Keratinocyte (primary cell): Measurements from ENCODE around the gene CAP2. TPM values are rescaled to one million over a fixed set of nuclear protein-coding genes. Genes with fewer than 3 reads are reported as not detected.

Experiments used
- DNase-seq: peaks from one replicate; pipeline ENCODE4 v3.0.0-alpha.2; 2011; ENCODE audit warnings: low read depth, missing footprints, low spot score
- FAIRE-seq: peaks from 2 replicates; lab custom pipeline; 2011; peaks lifted over from hg19 to GRCh38; lab: Jason Lieb, UNC
- H2AFZ ChIP-seq: 2 replicates; pipeline ENCODE4 v1.6.0; 2012; ENCODE audit warnings: low read length, control low read depth, inconsistent platforms; ENCODE audit not compliant: control insufficient read depth
- H3K27ac ChIP-seq: 2 replicates; pipeline ENCODE4 v1.5.1; 2011; ENCODE audit warnings: low read length; ENCODE audit not compliant: control insufficient read depth, insufficient read depth
- H3K27me3 ChIP-seq: 3 replicates; pipeline ENCODE4 v1.6.0; 2011; ENCODE audit warnings: low read length; ENCODE audit not compliant: control insufficient read depth, insufficient read depth; ENCODE audit errors: extremely low read depth
- H3K36me3 ChIP-seq, 2 experiments: 2 replicates in 1 of 2; 3 replicates in 1 of 2; pipeline ENCODE4 v1.5.1; 2011; ENCODE audit warnings: low read length in 2 of 2, mild to moderate bottlenecking in 1 of 2; ENCODE audit not compliant: control insufficient read depth in 2 of 2, insufficient read depth in 2 of 2; ENCODE audit errors: extremely low read depth in 1 of 2
- H3K4me1 ChIP-seq: 3 replicates; pipeline ENCODE4 v1.5.1; 2011; ENCODE audit warnings: low read length; ENCODE audit not compliant: control insufficient read depth, insufficient read depth; ENCODE audit errors: extremely low read depth
- H3K4me2 ChIP-seq: 3 replicates; pipeline ENCODE4 v1.6.0; 2011; ENCODE audit warnings: low read depth, low read length; ENCODE audit not compliant: control insufficient read depth, insufficient read depth; ENCODE audit errors: extremely low read depth
- H3K4me3 ChIP-seq, 3 experiments: fragments of 200-600 bp in 1 of 3; sonication (generic) in 1 of 3; 2 replicates in 2 of 3; 3 replicates in 1 of 3; pipeline ENCODE4 v1.5.1; 2011 to 2016; ENCODE audit warnings: low read length in 3 of 3, mild to moderate bottlenecking in 3 of 3, control low read depth in 2 of 3, inconsistent platforms in 1 of 3, low read depth in 1 of 3, mixed read lengths in 1 of 3, mixed run types in 1 of 3, moderate library complexity in 1 of 3; ENCODE audit not compliant: control insufficient read depth in 2 of 3, insufficient read depth in 2 of 3; ENCODE audit errors: extremely low read depth in 1 of 3
- H3K79me2 ChIP-seq: 2 replicates; pipeline ENCODE4 v1.6.0; 2012; ENCODE audit warnings: low read length; ENCODE audit not compliant: control insufficient read depth, insufficient read depth
- H3K9ac ChIP-seq: 3 replicates; pipeline ENCODE4 v1.6.0; 2011; ENCODE audit warnings: low read length; ENCODE audit not compliant: control insufficient read depth, insufficient read depth; ENCODE audit errors: extremely low read depth
- H3K9me1 ChIP-seq: 3 replicates; pipeline ENCODE4 v1.6.0; 2011; ENCODE audit warnings: low read length; ENCODE audit not compliant: control insufficient read depth, insufficient read depth; ENCODE audit errors: extremely low read depth
- H3K9me3 ChIP-seq: 2 replicates; pipeline ENCODE4 v1.5.1; 2012; ENCODE audit warnings: low read depth, low read length; ENCODE audit not compliant: control insufficient read depth
- H4K20me1 ChIP-seq: 3 replicates; pipeline ENCODE4 v1.6.0; 2011; ENCODE audit warnings: low read length; ENCODE audit not compliant: control insufficient read depth, insufficient read depth; ENCODE audit errors: extremely low read depth
- CTCF ChIP-seq, 3 experiments: IDR thresholded peaks in 1 of 3; conservative IDR thresholded peaks in 1 of 3; optimal IDR thresholded peaks in 1 of 3; 2 replicates in 2 of 3; 3 replicates in 1 of 3; pipeline versions ENCODE3 to v1.5.1; 2011; ENCODE audit warnings: low read length in 3 of 3, mild to moderate bottlenecking in 3 of 3, moderate library complexity in 2 of 3, control low read depth in 1 of 3, inconsistent platforms in 1 of 3; ENCODE audit not compliant: insufficient read depth in 2 of 3; ENCODE audit errors: extremely low read depth in 1 of 3
- EZH2 ChIP-seq: IDR thresholded peaks from one replicate; pipeline ENCODE4 v1.6.1; 2012; ENCODE audit warnings: inconsistent platforms, mild to moderate bottlenecking, low read length, moderate library complexity
- dilution Hi-C: fragments of 300-500 bp; cut with MboI; formaldehyde crosslinking; loops from one replicate; pipeline ENCODE4 v1.7.0; 2020; ENCODE audit warnings: low sequenced_read_pairs; ENCODE audit not compliant: extremely low pct_ligation_motif_present
- polyA plus RNA-seq, 5 experiments: library from polyadenylated mRNA; depleted of rRNA in 3 of 5; stranded (reverse) in 3 of 5; stranded (forward) in 1 of 5; unstranded in 1 of 5; fragments of >200 nt; gene quantifications; 1 replicate in 1 of 5; 2 replicates in 3 of 5; 3 replicates in 1 of 5; pipeline versions ENCODE4 v1.2.1 to v1.2.3, GENCODE V29; 2011 to 2012; ENCODE audit warnings: missing spikeins in 2 of 5, low read depth in 1 of 5, low replicate concordance in 1 of 5

The CAP2 gene
- polyA plus RNA-seq, 1 donor (not counting 4 experiments of a cell fraction or from before 2014, with no cell fraction given) = 12.1 TPM

GRCh38 chr6:17419189-17419575, 25.8 kb downstream of the CAP2 start:
- Histone ChIP-seq H3K9ac (no peak overlapping the region), H3K4me2 (no peak overlapping the region), H2AFZ (no peak overlapping the region), H3K27me3 (no peaks in the 10 kb centered on the region), H4K20me1 (no peaks in the 10 kb centered on the region), H3K79me2 (peaks cover 18% of the 10 kb centered on the region), H3K9me1 (no peaks in the 10 kb centered on the region), H3K9me3 (no peaks in the 10 kb centered on the region), H3K36me3 (peaks cover 0 to 3% of the 10 kb centered on the region in 2 experiments), H3K27ac (no peak overlapping the region), H3K4me1 (peaks cover 16% of the 10 kb centered on the region), H3K4me3 (no peak overlapping the region)
- no peak for DNase-seq
- no peak for FAIRE-seq
- TF ChIP-seq EZH2 (no peak), CTCF (optimal IDR thresholded peaks at IDR 0.05 in 1 of 3, IDR thresholded peaks at IDR 0.05 in 1 of 3, conservative IDR thresholded peaks at IDR 0.05 in 1 of 3; ENCODE audit: extremely low read depth in 1 of 3, insufficient read depth in 2 of 3, low read length in 3 of 3) (no peak)
- dilution Hi-C loops = no loop called here

DNA sequence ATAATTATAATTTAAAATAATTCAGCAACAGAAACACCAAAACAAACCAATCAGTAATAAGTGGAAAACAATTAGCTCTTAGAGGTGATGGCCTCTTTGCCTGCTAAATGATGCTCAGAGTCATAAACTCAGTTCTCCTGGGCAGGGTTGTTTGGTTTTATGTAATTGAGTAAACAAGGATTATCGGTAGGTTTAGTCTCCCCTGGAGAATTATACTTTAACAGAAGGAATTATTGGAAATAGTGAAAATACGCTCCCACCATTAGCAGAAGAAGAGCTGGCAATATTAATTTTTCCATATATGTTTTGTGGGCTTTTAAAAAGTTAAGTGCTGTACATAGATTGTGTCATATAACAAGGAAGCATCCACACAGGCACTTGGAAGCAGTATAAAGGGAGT, 27.0 kb downstream of the CAP2 start:
- no peaks in the 10 kb centered on the region for H3K9me1 ChIP-seq
- no peak overlapping the region for H3K27ac ChIP-seq
- dilution Hi-C loops = no loop called here
- H3K36me3 ChIP-seq = peaks cover 0 to 3% of the 10 kb centered on the region in 2 experiments
- no peak overlapping the region for H3K4me2 ChIP-seq
- peaks cover 16% of the 10 kb centered on the region for H3K79me2 ChIP-seq
- FAIRE-seq (no peak), DNase-seq (no peak)
- H4K20me1 ChIP-seq = no peaks in the 10 kb centered on the region
- H3K9ac ChIP-seq = no peak overlapping the region
- no peak overlapping the region for H3K4me3 ChIP-seq
- no peaks in the 10 kb centered on the region for H3K9me3 ChIP-seq
- TF ChIP-seq EZH2 (no peak), CTCF (optimal IDR thresholded peaks at IDR 0.05 in 1 of 3, IDR thresholded peaks at IDR 0.05 in 1 of 3, conservative IDR thresholded peaks at IDR 0.05 in 1 of 3; ENCODE audit: extremely low read depth in 1 of 3, insufficient read depth in 2 of 3, low read length in 3 of 3) (no peak)
- H2AFZ ChIP-seq = no peak overlapping the region
- peaks cover 16% of the 10 kb centered on the region for H3K4me1 ChIP-seq
- no peaks in the 10 kb centered on the region for H3K27me3 ChIP-seq
